Liver (tissue), 9 donors: Measurements from ENCODE around the gene PGAM5. TPM values are rescaled to one million over a fixed set of nuclear protein-coding genes. Genes with fewer than 3 reads are reported as not detected.

Source experiments
- DNase-seq: peaks from one replicate; pipeline ENCODE4 v3.0.0-alpha.2; 2017; ENCODE audit warnings: low spot score
- H3K27ac ChIP-seq, 2 donors: one replicate each; pipeline ENCODE4 v1.7.0; 2013; ENCODE audit warnings: inconsistent platforms in 2 of 2, low read length in 2 of 2, control low read depth in 1 of 2, low read depth in 1 of 2, mild to moderate bottlenecking in 1 of 2
- H3K27me3 ChIP-seq, 4 donors: one replicate each; pipeline versions ENCODE4 v1.6.1 to v1.7.0; 2013; ENCODE audit warnings: low read length in 3 of 4, inconsistent platforms in 1 of 4, mild to moderate bottlenecking in 1 of 4, moderate library complexity in 1 of 4; ENCODE audit not compliant: control insufficient read depth in 4 of 4, insufficient read depth in 4 of 4
- H3K36me3 ChIP-seq, 4 donors: one replicate each; pipeline versions ENCODE4 v1.6.1 to v1.7.0; 2013; ENCODE audit warnings: low read length in 3 of 4, mild to moderate bottlenecking in 3 of 4, low read depth in 1 of 4, moderate library complexity in 1 of 4; ENCODE audit not compliant: control insufficient read depth in 4 of 4, insufficient read depth in 3 of 4
- H3K4me1 ChIP-seq, 4 donors: one replicate each; pipeline versions ENCODE4 v1.6.1 to v1.7.0; 2013; ENCODE audit warnings: low read length in 3 of 4, mild to moderate bottlenecking in 3 of 4, moderate library complexity in 1 of 4; ENCODE audit not compliant: control insufficient read depth in 4 of 4, insufficient read depth in 4 of 4
- H3K4me3 ChIP-seq, 3 donors: one replicate each; pipeline versions ENCODE4 v1.6.1 to v1.7.0; 2013; ENCODE audit warnings: low read length in 3 of 3, control low read depth in 1 of 3, low read depth in 1 of 3, mild to moderate bottlenecking in 1 of 3
- H3K9ac ChIP-seq, 2 donors: one replicate each; pipeline ENCODE4 v1.7.0; 2013; ENCODE audit warnings: low read length in 2 of 2, mild to moderate bottlenecking in 2 of 2, moderate library complexity in 2 of 2, control low read depth in 1 of 2, low read depth in 1 of 2
- H3K9me3 ChIP-seq, 4 donors: one replicate each; pipeline versions ENCODE4 v1.6.1 to v1.7.0; 2013; ENCODE audit warnings: low read length in 3 of 4; ENCODE audit not compliant: control insufficient read depth in 4 of 4
- ATF3 ChIP-seq: IDR thresholded peaks from 2 replicates; pipeline ENCODE4 v1.6.1; 2016; ENCODE audit warnings: antibody characterized with exemption
- EGR1 ChIP-seq, 2 donors: IDR thresholded peaks; 2 replicates each; pipeline ENCODE4 v1.6.1; 2016 to 2018; ENCODE audit warnings: antibody characterized with exemption in 2 of 2, low read depth in 2 of 2
- FOXA1 ChIP-seq: IDR thresholded peaks from 2 replicates; pipeline ENCODE4 v1.6.1; 2016; ENCODE audit warnings: antibody characterized with exemption
- FOXA2 ChIP-seq: IDR thresholded peaks from 2 replicates; pipeline ENCODE4 v1.6.1; 2016; ENCODE audit warnings: antibody characterized with exemption
- GABPA ChIP-seq, 2 donors: IDR thresholded peaks in 1 of 2; conservative IDR thresholded peaks in 1 of 2; 2 replicates each; pipeline ENCODE4 v1.6.1; 2016; ENCODE audit warnings: antibody characterized with exemption in 2 of 2, mild to moderate bottlenecking in 1 of 2, moderate library complexity in 1 of 2
- HNF4A ChIP-seq, 2 donors: conservative IDR thresholded peaks; 2 replicates each; pipeline ENCODE4 v1.6.1; 2016; ENCODE audit warnings: antibody characterized with exemption in 2 of 2, mild to moderate bottlenecking in 2 of 2
- HNF4G ChIP-seq: IDR thresholded peaks from 2 replicates; pipeline ENCODE4 v1.6.1; 2016; ENCODE audit warnings: antibody characterized with exemption
- JUND ChIP-seq, 2 donors: IDR thresholded peaks; 2 replicates each; pipeline ENCODE4 v1.6.1; 2016; ENCODE audit warnings: antibody characterized with exemption in 2 of 2
- MAX ChIP-seq: IDR thresholded peaks from 2 replicates; pipeline ENCODE4 v1.6.1; 2016; ENCODE audit warnings: antibody characterized with exemption
- NR2F2 ChIP-seq: IDR thresholded peaks from 2 replicates; pipeline ENCODE4 v1.6.1; 2016; ENCODE audit warnings: antibody characterized with exemption
- RAD21 ChIP-seq, 2 donors: IDR thresholded peaks; 2 replicates each; pipeline ENCODE4 v1.6.1; 2016; ENCODE audit warnings: antibody characterized with exemption in 2 of 2, mild to moderate bottlenecking in 2 of 2
- RXRA ChIP-seq, 2 donors: IDR thresholded peaks; 2 replicates each; pipeline ENCODE4 v1.6.1; 2017 to 2018; ENCODE audit warnings: antibody characterized with exemption in 2 of 2, mild to moderate bottlenecking in 1 of 2
- SP1 ChIP-seq: IDR thresholded peaks from 2 replicates; pipeline ENCODE4 v1.6.1; 2018; ENCODE audit warnings: antibody characterized with exemption, mild to moderate bottlenecking
- TAF1 ChIP-seq: conservative IDR thresholded peaks from 2 replicates; pipeline ENCODE4 v1.6.1; 2016; ENCODE audit warnings: antibody characterized with exemption, mild to moderate bottlenecking
- YY1 ChIP-seq: IDR thresholded peaks from 2 replicates; pipeline ENCODE4 v1.6.1; 2016; ENCODE audit warnings: antibody characterized with exemption, mild to moderate bottlenecking
- WGBS: extraction: QIAGEN DNeasy Blood & Tissue Kit; methylation state at CpG from one replicate; pipeline ENCODE4 v1.1.7; 2013; 5-methylcytosine and 5-hydroxymethylcytosine counted together
- polyA plus RNA-seq, 2 donors: library from polyadenylated mRNA; stranded (reverse) in 1 of 2; unstranded in 1 of 2; fragments of 200-250 nt in 1 of 2; fragments of >200 nt in 1 of 2; fragmentation: Nextera tagmentation in 1 of 2; extraction: Ambion mirVana in 1 of 2; gene quantifications; one replicate each; pipeline versions ENCODE4 v1.2.1 to v1.2.3, GENCODE V29; 2013 to 2015
- total RNA-seq, 2 donors: library from RNA; depleted of rRNA; stranded (reverse); fragments of >200 nt; gene quantifications; one replicate each; pipeline ENCODE4 v1.2.3, GENCODE V29; 2014
- TF ChIP-seq, protein P1 (sequence below): IDR thresholded peaks from 2 replicates; pipeline ENCODE4 v1.6.1; 2016; ENCODE audit warnings: antibody characterized with exemption
- TF ChIP-seq, protein P2 (sequence below): IDR thresholded peaks from 2 replicates; pipeline ENCODE4 v1.6.1; 2016; ENCODE audit warnings: antibody characterized with exemption, mild to moderate bottlenecking
- TF ChIP-seq, protein P3 (sequence below): fragments of 150-350 bp; IDR thresholded peaks from 2 replicates; pipeline ENCODE4 v1.5.1; 2017; ENCODE audit warnings: improper control_type of control experiment, low read depth, low read length; ENCODE audit not compliant: missing input control
- donor health status: healthy.
- donor health status: healthy.
- donor health status: healthy.
- donor health status: healthy.
- donor health status: healthy.

The PGAM5 gene
- total and polyA plus RNA-seq, 4 donors: 6.3 to 34.0 (median 22.2) TPM

DNA sequence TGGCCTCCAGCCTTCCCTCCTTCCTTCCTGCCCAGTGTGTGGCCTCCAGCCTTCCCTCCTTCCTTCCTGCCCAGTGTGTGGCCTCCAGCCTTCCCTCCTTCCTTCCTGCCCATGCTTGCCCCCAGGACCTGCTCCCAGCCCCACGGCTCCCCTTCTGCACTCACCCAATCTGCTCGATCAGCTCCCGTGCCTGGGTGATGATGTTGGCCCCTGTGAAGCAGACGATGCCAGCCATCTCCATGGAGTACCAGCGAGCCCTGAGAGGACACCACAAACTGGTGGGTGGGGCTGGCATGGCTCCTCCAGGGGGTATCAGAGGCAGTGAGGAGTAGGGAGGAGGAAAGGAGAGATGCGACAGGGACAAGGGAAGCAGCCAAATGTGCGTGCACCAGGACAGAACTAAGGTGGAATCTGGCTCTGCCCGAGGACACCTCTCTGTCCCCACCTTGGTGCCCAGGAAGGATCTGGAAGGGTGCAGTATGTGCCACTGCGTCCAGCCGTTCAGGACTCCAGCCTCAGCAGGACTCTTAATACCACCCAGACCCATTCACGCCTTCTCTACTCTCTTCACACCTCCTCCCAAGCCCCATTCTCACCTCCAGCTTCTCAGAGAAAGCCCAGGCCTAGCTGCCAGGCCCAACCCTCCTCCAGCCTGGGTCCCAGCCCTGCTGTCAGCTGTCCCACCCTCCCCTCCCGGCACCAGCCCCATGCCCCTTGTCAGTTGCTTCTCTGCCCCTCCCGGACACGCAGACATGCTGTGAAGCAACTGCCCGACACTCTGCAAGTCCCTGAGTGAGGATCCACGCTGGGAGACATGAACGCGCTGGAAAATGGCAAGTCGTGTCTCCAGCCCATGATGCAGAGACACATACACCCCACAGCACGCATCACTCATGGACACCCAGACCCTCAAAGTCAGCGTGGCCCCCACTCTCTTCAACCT, 46.2 kb upstream of the PGAM5 start:
- Histone ChIP-seq H3K27ac (no peak overlapping the region), H3K4me1 (no peaks in the 10 kb centered on the region), H3K36me3 (peaks cover 16 to 89% (median 53%) of the 10 kb centered on the region in 4 donors), H3K9ac (no peak overlapping the region), H3K9me3 (no peaks in the 10 kb centered on the region), H3K4me3 (no peak overlapping the region), H3K27me3 (no peaks in the 10 kb centered on the region)
- no peak for DNase-seq
- TF ChIP-seq MAX (no peak), NR2F2 (no peak), FOXA1 (no peak), SP1 (no peak), RAD21 (IDR thresholded peaks at IDR 0.05) (no peak), FOXA2 (no peak), HNF4A (conservative IDR thresholded peaks at IDR 0.05) (no peak), YY1 (no peak), ATF3 (no peak), JUND (IDR thresholded peaks at IDR 0.05) (no peak), HNF4G (no peak), GABPA (IDR thresholded peaks at IDR 0.05 in 1 of 2, conservative IDR thresholded peaks at IDR 0.05 in 1 of 2) (no peak), TAF1 (no peak), EGR1 (IDR thresholded peaks at IDR 0.05; ENCODE audit: low read depth in 2 of 2) (no peak), RXRA (IDR thresholded peaks at IDR 0.05) (no peak)
- TF ChIP-seq, protein P1, sequence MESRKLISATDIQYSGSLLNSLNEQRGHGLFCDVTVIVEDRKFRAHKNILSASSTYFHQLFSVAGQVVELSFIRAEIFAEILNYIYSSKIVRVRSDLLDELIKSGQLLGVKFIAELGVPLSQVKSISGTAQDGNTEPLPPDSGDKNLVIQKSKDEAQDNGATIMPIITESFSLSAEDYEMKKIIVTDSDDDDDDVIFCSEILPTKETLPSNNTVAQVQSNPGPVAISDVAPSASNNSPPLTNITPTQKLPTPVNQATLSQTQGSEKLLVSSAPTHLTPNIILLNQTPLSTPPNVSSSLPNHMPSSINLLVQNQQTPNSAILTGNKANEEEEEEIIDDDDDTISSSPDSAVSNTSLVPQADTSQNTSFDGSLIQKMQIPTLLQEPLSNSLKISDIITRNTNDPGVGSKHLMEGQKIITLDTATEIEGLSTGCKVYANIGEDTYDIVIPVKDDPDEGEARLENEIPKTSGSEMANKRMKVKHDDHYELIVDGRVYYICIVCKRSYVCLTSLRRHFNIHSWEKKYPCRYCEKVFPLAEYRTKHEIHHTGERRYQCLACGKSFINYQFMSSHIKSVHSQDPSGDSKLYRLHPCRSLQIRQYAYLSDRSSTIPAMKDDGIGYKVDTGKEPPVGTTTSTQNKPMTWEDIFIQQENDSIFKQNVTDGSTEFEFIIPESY: no peak
- TF ChIP-seq, protein P2, sequence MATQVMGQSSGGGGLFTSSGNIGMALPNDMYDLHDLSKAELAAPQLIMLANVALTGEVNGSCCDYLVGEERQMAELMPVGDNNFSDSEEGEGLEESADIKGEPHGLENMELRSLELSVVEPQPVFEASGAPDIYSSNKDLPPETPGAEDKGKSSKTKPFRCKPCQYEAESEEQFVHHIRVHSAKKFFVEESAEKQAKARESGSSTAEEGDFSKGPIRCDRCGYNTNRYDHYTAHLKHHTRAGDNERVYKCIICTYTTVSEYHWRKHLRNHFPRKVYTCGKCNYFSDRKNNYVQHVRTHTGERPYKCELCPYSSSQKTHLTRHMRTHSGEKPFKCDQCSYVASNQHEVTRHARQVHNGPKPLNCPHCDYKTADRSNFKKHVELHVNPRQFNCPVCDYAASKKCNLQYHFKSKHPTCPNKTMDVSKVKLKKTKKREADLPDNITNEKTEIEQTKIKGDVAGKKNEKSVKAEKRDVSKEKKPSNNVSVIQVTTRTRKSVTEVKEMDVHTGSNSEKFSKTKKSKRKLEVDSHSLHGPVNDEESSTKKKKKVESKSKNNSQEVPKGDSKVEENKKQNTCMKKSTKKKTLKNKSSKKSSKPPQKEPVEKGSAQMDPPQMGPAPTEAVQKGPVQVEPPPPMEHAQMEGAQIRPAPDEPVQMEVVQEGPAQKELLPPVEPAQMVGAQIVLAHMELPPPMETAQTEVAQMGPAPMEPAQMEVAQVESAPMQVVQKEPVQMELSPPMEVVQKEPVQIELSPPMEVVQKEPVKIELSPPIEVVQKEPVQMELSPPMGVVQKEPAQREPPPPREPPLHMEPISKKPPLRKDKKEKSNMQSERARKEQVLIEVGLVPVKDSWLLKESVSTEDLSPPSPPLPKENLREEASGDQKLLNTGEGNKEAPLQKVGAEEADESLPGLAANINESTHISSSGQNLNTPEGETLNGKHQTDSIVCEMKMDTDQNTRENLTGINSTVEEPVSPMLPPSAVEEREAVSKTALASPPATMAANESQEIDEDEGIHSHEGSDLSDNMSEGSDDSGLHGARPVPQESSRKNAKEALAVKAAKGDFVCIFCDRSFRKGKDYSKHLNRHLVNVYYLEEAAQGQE: no peak
- TF ChIP-seq, protein P3, sequence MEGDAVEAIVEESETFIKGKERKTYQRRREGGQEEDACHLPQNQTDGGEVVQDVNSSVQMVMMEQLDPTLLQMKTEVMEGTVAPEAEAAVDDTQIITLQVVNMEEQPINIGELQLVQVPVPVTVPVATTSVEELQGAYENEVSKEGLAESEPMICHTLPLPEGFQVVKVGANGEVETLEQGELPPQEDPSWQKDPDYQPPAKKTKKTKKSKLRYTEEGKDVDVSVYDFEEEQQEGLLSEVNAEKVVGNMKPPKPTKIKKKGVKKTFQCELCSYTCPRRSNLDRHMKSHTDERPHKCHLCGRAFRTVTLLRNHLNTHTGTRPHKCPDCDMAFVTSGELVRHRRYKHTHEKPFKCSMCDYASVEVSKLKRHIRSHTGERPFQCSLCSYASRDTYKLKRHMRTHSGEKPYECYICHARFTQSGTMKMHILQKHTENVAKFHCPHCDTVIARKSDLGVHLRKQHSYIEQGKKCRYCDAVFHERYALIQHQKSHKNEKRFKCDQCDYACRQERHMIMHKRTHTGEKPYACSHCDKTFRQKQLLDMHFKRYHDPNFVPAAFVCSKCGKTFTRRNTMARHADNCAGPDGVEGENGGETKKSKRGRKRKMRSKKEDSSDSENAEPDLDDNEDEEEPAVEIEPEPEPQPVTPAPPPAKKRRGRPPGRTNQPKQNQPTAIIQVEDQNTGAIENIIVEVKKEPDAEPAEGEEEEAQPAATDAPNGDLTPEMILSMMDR: no peak
- 88% methylated on average over 21 of the region's 21 CpGs for WGBS
